ENCODE measurements around the gene GDPD5. TPM values are rescaled to one million over a fixed set of nuclear protein-coding genes. Genes with fewer than 3 reads are reported as not detected.
A peak's percentile ranks its signal among the peaks of the same experiment; 100 is the strongest.

GDPD5 gene
- total and polyA plus RNA-seq, 8 donors = 0.58 to 57.6 (median 4.9) TPM

GRCh38 chr11:75445315-75445953 is 80.3 kb downstream of the GDPD5 start:
- DNase-seq = peak; percentile 76 to 86
- H3K36me3 ChIP-seq = no peaks in the 10 kb centered on the region
- intact Hi-C loops (cut with DNase I; ENCODE audit: low total_unique reads) = no loop called here
- peaks cover 0 to 17% (median 12%) of the 10 kb centered on the region in 4 donors for H3K4me1 ChIP-seq
- peaks cover 0 to 7% (median 0%) of the 10 kb centered on the region in 3 donors for H3K27me3 ChIP-seq
- H3K4me3 ChIP-seq = no peak overlapping the region
- H3K27ac ChIP-seq = no peak overlapping the region
- WGBS, 5 donors = 3 to 14% (median 8%) methylated on average over 6 of the region's 6 CpGs
- H3K9me3 ChIP-seq = no peaks in the 10 kb centered on the region
- TF ChIP-seq POLR2A (IDR thresholded peaks at IDR 0.05) = no peak
- TF ChIP-seq CTCF (IDR thresholded peaks at IDR 0.05) = peak in 6 of 7 experiments; percentile 31 to 98 (median 95)
- no peak for TF ChIP-seq POLR2AphosphoS5 (IDR thresholded peaks at IDR 0.05)

GRCh38 chr11:75443043-75443442 is 82.7 kb downstream of the GDPD5 start:
- intact Hi-C loops (cut with DNase I; ENCODE audit: low total_unique reads) = no loop called here
- Histone ChIP-seq H3K9me3 (no peaks in the 10 kb centered on the region), H3K27me3 (peaks cover 0 to 3% (median 0%) of the 10 kb centered on the region in 3 donors), H3K4me1 (peaks cover 0 to 17% (median 12%) of the 10 kb centered on the region in 4 donors), H3K4me3 (no peak overlapping the region), H3K36me3 (no peaks in the 10 kb centered on the region), H3K27ac (no peak overlapping the region)
- TF ChIP-seq CTCF (IDR thresholded peaks at IDR 0.05) (no peak), POLR2AphosphoS5 (IDR thresholded peaks at IDR 0.05) (no peak), EP300 (IDR thresholded peaks at IDR 0.05) (no peak), POLR2A (IDR thresholded peaks at IDR 0.05) (no peak)
- no peak for DNase-seq
- WGBS, 5 donors = 89 to 96% (median 92%) methylated on average over 12 of the region's 12 CpGs

- Histone ChIP-seq H3K27me3 (peaks cover 0 to 3% (median 0%) of the 10 kb centered on the region in 3 donors), H3K27ac (no peak overlapping the region), H3K4me3 (no peak overlapping the region), H3K36me3 (no peaks in the 10 kb centered on the region), H3K4me1 (peaks cover 0 to 17% (median 12%) of the 10 kb centered on the region in 4 donors), H3K9me3 (no peaks in the 10 kb centered on the region)
- WGBS, 5 donors = 30 to 83% (median 69%) methylated on average over 10 to 15 of the region's 15 CpGs
- DNase-seq = peak in 1 of 2 donors; percentile 40
- TF ChIP-seq CTCF (IDR thresholded peaks at IDR 0.05) = no peak
- no peak for TF ChIP-seq POLR2A (IDR thresholded peaks at IDR 0.05)
- no peak for TF ChIP-seq POLR2AphosphoS5 (IDR thresholded peaks at IDR 0.05)
- TF ChIP-seq EP300 (IDR thresholded peaks at IDR 0.05) = no peak
- intact Hi-C loops (cut with DNase I; ENCODE audit: low total_unique reads) = no loop called here
Observed at GRCh38 chr11:75442161-75442885, 83.4 kb downstream of the GDPD5 start.

GRCh38 chr11:75441804-75442132 is 84.0 kb downstream of the GDPD5 start:
- peak in 1 of 2 donors; percentile 76 for DNase-seq
- Histone ChIP-seq H3K27ac (no peak overlapping the region), H3K9me3 (no peaks in the 10 kb centered on the region), H3K4me1 (peaks cover 0 to 17% (median 12%) of the 10 kb centered on the region in 4 donors), H3K36me3 (no peaks in the 10 kb centered on the region), H3K4me3 (no peak overlapping the region), H3K27me3 (peaks cover 0 to 3% (median 0%) of the 10 kb centered on the region in 3 donors)
- intact Hi-C loops (cut with DNase I; ENCODE audit: low total_unique reads) = no loop called here
- 37 to 63% (median 45%) methylated on average over 7 of the region's 7 CpGs for WGBS, 5 donors
- TF ChIP-seq POLR2AphosphoS5 (IDR thresholded peaks at IDR 0.05) (no peak), EP300 (IDR thresholded peaks at IDR 0.05) (no peak), CTCF (IDR thresholded peaks at IDR 0.05) (no peak), POLR2A (IDR thresholded peaks at IDR 0.05) (no peak)

All from stomach (tissue), 9 donors.